Type B pancreatic cell (in vitro differentiated cells): ENCODE data around the gene CCDC150. TPM values are rescaled to one million over a fixed set of nuclear protein-coding genes. Genes with fewer than 3 reads are reported as not detected.

Source experiments
- DNase-seq: peaks from one replicate; pipeline ENCODE4 v3.0.0; 2021; ENCODE audit warnings: mixed read lengths; ENCODE audit not compliant: unreplicated experiment; ENCODE audit errors: extremely low spot score
- H3K27ac Mint-ChIP-seq: 2 replicates; pipeline ENCODE4 v1.8.0; 2021; ENCODE audit warnings: mild to moderate bottlenecking, mixed read lengths
- H3K27me3 Mint-ChIP-seq: 2 replicates; pipeline ENCODE4 v1.8.0; 2021; ENCODE audit warnings: mixed read lengths
- H3K36me3 Mint-ChIP-seq: 2 replicates; pipeline ENCODE4 v1.8.0; 2021; ENCODE audit warnings: mixed read lengths
- H3K4me1 Mint-ChIP-seq: one replicate; pipeline ENCODE4 v1.8.0; 2021; ENCODE audit warnings: mixed read lengths; ENCODE audit not compliant: unreplicated experiment
- H3K4me3 Mint-ChIP-seq: 2 replicates; pipeline ENCODE4 v1.8.0; 2021; ENCODE audit warnings: mild to moderate bottlenecking, mixed read lengths
- H3K9me3 Mint-ChIP-seq: 2 replicates; pipeline ENCODE4 v1.8.0; 2021; ENCODE audit warnings: mixed read lengths
- total RNA-seq: library from RNA; stranded (reverse); gene quantifications from 2 replicates; pipeline ENCODE4 v1.2.1, GENCODE V29; 2021; ENCODE audit warnings: low replicate concordance
- TF ChIP-seq, protein P1 (sequence below): fragments of 200-600 bp; sonication (generic); conservative IDR thresholded peaks from 2 replicates; pipeline ENCODE4 v1.5.0; 2021; ENCODE audit warnings: antibody characterized with exemption, mild to moderate bottlenecking

CCDC150 gene
- total RNA-seq, 1 donor from 2014 or later: 32.5 TPM

DNA sequence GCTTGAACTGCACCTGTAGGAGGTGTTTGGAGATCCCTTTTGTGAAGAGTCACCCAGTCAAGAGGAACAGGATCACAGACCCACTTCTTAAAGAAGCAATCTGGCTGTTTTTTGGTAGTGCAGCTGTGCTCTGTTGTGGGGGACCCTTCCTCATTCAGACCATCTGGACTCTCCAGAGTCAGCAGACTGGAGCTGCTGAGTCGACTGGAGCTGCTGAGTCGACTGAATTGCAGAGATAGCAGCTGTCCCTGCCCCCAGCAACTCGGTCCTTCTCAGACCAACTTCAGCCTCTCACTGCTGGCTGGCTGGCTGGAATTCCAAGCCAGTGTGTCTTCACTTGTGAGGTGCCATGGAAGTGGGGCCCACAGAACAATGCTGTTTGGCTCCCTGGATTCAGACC, 103.2 kb downstream of the CCDC150 start:
- Mint-ChIP-seq H3K4me3 (no peak overlapping the region), H3K27ac (no peak overlapping the region)
- no peak for DNase-seq

DNA sequence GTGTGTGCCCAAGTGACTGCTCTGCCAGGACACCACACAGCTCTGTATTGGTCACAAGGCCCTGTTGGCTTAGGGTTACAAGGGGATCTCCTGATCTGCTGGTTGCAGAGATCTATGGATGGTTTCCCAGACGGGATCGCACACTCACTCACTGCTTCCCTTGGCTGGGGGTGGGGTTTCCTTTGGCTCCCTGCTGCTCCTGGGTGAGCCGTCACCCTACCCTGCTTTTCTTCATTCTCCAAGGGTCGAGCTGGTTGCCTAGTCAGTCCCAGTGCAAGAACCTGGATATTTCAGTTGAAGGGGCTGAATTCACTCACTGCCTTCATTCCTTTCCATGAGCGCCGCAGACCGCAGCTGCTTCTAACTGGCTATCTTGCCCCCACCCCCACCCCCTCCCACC, 103.7 kb downstream of the CCDC150 start:
- Mint-ChIP-seq H3K4me1 (peaks cover 2% of the 10 kb centered on the region), H3K9me3 (peaks cover 6% of the 10 kb centered on the region), H3K36me3 (peaks cover 24% of the 10 kb centered on the region), H3K27me3 (no peaks in the 10 kb centered on the region), H3K4me3 (no peak overlapping the region), H3K27ac (no peak overlapping the region)
- DNase-seq: no peak
- TF ChIP-seq, protein P1, sequence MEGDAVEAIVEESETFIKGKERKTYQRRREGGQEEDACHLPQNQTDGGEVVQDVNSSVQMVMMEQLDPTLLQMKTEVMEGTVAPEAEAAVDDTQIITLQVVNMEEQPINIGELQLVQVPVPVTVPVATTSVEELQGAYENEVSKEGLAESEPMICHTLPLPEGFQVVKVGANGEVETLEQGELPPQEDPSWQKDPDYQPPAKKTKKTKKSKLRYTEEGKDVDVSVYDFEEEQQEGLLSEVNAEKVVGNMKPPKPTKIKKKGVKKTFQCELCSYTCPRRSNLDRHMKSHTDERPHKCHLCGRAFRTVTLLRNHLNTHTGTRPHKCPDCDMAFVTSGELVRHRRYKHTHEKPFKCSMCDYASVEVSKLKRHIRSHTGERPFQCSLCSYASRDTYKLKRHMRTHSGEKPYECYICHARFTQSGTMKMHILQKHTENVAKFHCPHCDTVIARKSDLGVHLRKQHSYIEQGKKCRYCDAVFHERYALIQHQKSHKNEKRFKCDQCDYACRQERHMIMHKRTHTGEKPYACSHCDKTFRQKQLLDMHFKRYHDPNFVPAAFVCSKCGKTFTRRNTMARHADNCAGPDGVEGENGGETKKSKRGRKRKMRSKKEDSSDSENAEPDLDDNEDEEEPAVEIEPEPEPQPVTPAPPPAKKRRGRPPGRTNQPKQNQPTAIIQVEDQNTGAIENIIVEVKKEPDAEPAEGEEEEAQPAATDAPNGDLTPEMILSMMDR: no peak

More for the DNA sequence above, 103.2 kb downstream of the CCDC150 start:
- TF ChIP-seq, protein P1: no peak
- no peaks in the 10 kb centered on the region for H3K27me3 Mint-ChIP-seq
- H3K9me3 Mint-ChIP-seq: peaks cover 6% of the 10 kb centered on the region
- H3K4me1 Mint-ChIP-seq: no peaks in the 10 kb centered on the region
- H3K36me3 Mint-ChIP-seq: peaks cover 29% of the 10 kb centered on the region

DNA sequence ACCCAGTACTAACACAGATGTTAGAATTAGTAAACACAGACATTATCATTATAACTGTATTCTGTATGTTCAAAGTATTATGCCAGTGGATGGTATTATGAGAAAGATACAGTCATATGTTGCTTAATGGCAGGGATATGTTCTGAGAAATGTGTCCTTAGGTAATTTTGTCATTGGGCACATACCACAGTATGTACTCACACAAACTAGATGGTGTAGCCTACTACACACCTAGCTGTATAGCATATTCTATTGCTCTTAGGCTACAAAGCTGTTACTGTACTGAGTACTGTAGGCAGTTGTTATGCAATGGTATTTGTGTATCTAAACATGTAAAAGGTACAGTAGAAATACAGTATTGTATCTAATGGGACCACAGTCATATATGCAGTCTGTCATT, 106.2 kb downstream of the CCDC150 start:
- H3K4me3 Mint-ChIP-seq: no peak overlapping the region
- H3K4me1 Mint-ChIP-seq: peaks cover 9% of the 10 kb centered on the region
- H3K9me3 Mint-ChIP-seq: no peaks in the 10 kb centered on the region

DNA sequence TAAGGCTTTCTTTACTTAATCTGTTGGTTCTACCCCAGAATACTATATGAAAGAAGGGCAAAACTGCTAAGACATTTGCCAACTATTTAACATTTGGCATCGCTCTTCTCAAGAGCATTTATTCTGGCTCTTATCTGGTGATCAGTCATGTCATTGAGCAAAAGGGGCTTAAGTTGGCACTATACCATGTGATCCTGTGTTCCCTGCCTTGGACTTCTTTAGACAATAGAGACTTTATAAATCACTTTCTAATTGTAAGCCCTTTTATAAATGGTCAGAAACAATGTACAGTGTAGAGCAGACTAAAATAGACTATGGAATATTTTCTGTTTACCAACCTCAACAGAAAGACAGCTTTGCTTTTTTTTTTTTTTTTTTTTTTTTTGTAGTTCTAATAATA, 107.9 kb downstream of the CCDC150 start:
- DNase-seq: no peak
- Mint-ChIP-seq H3K27me3 (no peaks in the 10 kb centered on the region), H3K9me3 (peaks cover 4% of the 10 kb centered on the region), H3K4me1 (peaks cover 14% of the 10 kb centered on the region), H3K27ac (no peak overlapping the region), H3K36me3 (peaks cover 10% of the 10 kb centered on the region), H3K4me3 (no peak overlapping the region)
- TF ChIP-seq, protein P1: no peak

More for the DNA sequence above, 106.2 kb downstream of the CCDC150 start:
- TF ChIP-seq, protein P1: no peak
- Mint-ChIP-seq H3K27ac (no peak overlapping the region), H3K36me3 (peaks cover 11% of the 10 kb centered on the region), H3K27me3 (no peaks in the 10 kb centered on the region)
- no peak for DNase-seq

DNA sequence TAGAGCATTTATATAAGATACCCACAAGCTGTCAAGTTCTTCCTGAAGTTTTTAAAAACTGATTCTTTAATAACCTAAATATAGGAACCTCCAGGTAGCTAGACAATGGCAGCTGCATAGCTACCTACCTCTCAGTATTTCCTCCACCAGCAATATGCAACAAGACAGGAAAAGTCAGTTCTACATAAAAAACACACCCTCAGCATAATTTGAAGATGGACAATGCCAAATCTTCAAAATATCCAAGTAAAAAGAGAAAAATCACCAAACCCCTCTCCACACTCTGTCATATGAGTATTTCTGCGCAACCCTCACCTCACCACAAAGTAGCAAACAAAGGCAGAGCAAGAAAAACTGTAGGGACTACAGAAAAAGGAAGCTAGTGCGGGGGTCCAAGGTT, 108.6 kb downstream of the CCDC150 start:
- DNase-seq: no peak
- Mint-ChIP-seq H3K27me3 (no peaks in the 10 kb centered on the region), H3K9me3 (peaks cover 4% of the 10 kb centered on the region), H3K4me3 (no peak overlapping the region), H3K4me1 (peaks cover 14% of the 10 kb centered on the region), H3K27ac (no peak overlapping the region), H3K36me3 (peaks cover 14% of the 10 kb centered on the region)
- TF ChIP-seq, protein P1: no peak

DNA sequence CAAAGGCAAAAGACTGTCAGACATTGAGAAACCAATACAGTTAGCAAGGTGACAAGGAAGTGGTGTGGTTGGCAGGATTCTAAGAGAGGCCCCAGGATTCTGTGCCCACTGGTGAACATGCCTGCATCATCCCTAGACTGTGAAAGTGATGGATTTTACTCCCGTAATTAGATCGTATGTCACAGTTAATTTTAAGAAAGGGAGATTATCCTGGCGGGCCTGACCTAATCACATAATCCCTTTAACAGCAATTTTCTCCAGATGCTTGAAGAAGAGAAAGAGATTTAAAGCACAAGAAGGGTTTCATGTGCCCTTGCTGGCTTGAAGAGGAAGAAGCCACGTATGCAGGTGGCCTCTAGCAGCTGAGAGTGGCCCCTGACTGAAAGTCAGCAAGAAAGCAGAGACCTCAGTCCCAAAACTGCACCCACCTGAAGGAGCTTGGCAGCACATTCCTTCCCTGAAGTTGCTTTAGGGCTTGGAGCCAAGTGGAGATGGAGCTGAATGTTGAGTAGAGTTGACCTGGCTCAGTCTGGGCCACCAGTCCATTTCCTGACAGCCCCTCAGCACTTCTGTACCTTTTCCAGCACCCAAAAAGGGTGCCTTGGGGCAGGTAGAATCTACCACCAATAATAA, 110.9 kb downstream of the CCDC150 start:
- Mint-ChIP-seq H3K36me3 (peaks cover 31% of the 10 kb centered on the region), H3K4me3 (no peak overlapping the region), H3K4me1 (peaks cover 14% of the 10 kb centered on the region), H3K9me3 (peaks cover 9% of the 10 kb centered on the region), H3K27ac (no peak overlapping the region), H3K27me3 (no peaks in the 10 kb centered on the region)
- TF ChIP-seq, protein P1: no peak
- DNase-seq: no peak
